ENCODE data around the gene FOXC1. TPM values are rescaled to one million over a fixed set of nuclear protein-coding genes. Genes with fewer than 3 reads are reported as not detected.

The FOXC1 gene
- polyA plus RNA-seq, 4 donors = 52.6 to 96.5 (median 86.0) TPM

Other genes starting within 250 kb of the FOXC1 start
- under 1 TPM; 0.15 to 0.35 (median 0.27) TPM for gene FOXF2, start 220.3 kb upstream of the FOXC1 start, polyA plus RNA-seq (ENCODE audit: insufficient read length in 4 of 4)